RWPE1 (cell line): ENCODE results near the gene CEP41.
A peak's percentile ranks its signal among the peaks of the same experiment; 100 is the strongest.

Experiments
- CTCF ChIA-PET: fragments of 350-600 bp; sonication (Branson Sonifier 250); formaldehyde crosslinking; extraction: SDS; loops from one replicate; lab custom pipeline; 2021; lab: Yijun Ruan, JAX
- POLR2A ChIA-PET: fragments of 400-600 bp; formaldehyde crosslinking; extraction: SDS; loops from one replicate; lab custom pipeline; 2020; ENCODE audit warnings: antibody characterized with exemption; ENCODE audit not compliant: low non-redundant PET; lab: Yijun Ruan, JAX
- DNase-seq: peaks from one replicate; pipeline ENCODE4 v3.0.0; 2012; ENCODE audit warnings: low spot score
- H3K27ac ChIP-seq: fragments of 450-650 bp; 2 replicates; pipeline ENCODE4 v1.5.1; 2017
- CTCF ChIP-seq: fragments of 450-650 bp; conservative IDR thresholded peaks from 2 replicates; pipeline ENCODE4 v1.5.1; 2017; ENCODE audit warnings: low read depth, mild to moderate bottlenecking

Gene CEP41

GRCh38 chr7:130433301-130433700 is 7.5 kb downstream of the CEP41 start:
- ChIA-PET CTCF (no interaction called here), POLR2A (no interaction called here)
- no peak for TF ChIP-seq CTCF
- no peak for DNase-seq
- no peak overlapping the region for H3K27ac ChIP-seq

GRCh38 chr7:130432886-130433285 is 7.9 kb downstream of the CEP41 start:
- peak; percentile 37 for DNase-seq
- CTCF ChIA-PET, result no interaction called here
- no peak overlapping the region; the same call in 1 of the 2 replicates for H3K27ac ChIP-seq
- TF ChIP-seq CTCF, result no peak
- POLR2A ChIA-PET, result no interaction called here

DNA sequence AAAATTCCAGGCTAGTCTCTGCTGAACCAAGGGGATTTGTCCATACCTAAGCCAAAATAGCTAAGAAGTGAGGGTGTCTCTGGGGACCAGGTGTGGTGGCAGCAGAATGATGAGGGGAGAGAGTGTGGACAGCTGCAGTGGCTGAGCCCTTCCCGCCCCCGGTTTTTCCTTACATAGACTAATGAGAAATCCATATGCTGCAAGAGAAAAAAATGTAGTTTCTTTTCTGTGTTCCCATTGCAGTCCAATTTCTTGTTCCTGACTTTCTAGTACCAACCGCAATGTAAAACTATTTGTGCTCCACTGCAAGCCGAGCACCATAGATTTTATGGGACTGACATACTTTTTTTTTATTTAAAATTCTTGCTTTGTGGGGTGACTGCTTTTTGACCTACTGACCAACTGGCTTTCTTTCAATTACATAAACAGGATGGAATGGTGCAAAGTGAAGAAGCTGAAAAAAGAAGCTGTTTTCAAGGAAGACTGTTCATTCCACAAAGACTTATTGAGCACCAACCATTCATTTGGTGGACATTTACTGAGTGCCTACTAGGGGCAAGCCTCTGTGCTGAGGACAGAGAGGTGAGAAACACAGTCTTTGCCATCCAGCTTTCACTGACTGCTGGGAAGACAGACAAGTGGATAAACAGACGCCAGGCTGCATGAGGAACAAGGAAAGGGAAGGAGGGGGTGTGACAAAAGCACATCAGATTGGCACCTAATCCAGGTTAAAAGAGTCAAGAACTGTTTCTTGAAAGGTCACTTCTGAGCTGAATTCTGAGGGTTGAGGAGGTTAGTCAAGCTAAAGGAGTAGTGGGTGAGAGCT is 9.8 kb downstream of the CEP41 start:
- CTCF ChIA-PET, result interaction anchor here (0.6 kb wide), 1 partner anchor 54 kb away, joined by 3 read pairs; no protein-coding TSS in a partner anchor
- no peak for DNase-seq

GRCh38 chr7:130430115-130430514 is 10.7 kb downstream of the CEP41 start:
- no peak overlapping the region for H3K27ac ChIP-seq
- DNase-seq, result no peak
- POLR2A ChIA-PET, result no interaction called here
- CTCF ChIA-PET, result no interaction called here
- TF ChIP-seq CTCF, result no peak

More for the DNA sequence above, 9.8 kb downstream of the CEP41 start:
- POLR2A ChIA-PET, result no interaction called here
- no peak overlapping the region for H3K27ac ChIP-seq
- no peak for TF ChIP-seq CTCF

- no peak for DNase-seq
- POLR2A ChIA-PET, result no interaction called here
- TF ChIP-seq CTCF, result no peak
- H3K27ac ChIP-seq, result no peak overlapping the region
- CTCF ChIA-PET, result no interaction called here
Observed at GRCh38 chr7:130429019-130429418, 11.8 kb downstream of the CEP41 start.

DNA sequence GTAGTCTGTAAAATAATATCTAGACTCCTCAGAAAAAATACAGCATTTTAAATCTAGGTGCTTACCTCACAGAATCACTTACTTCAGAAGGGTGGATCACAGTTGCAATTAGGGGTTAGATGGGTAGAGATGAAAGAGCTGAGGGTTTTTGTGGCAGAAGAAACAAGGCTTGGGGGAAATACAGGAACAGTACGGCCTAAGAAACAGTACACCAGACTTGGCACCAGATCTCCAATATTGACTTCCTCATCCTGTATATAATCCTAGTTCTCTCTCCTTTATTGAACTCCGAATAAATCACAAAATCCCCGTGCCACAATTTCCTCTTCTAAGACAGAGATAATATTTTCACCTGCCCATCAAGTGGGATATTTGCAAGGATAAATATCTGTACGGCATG is 14.3 kb downstream of the CEP41 start:
- TF ChIP-seq CTCF, result no peak
- POLR2A ChIA-PET, result no interaction called here
- DNase-seq, result no peak
- CTCF ChIA-PET, result no interaction called here
- no peak overlapping the region for H3K27ac ChIP-seq
